SK-N-SH treated with all-trans-retinoic acid at 6 μM for 48 hours (cell line): ENCODE data around the gene MORN2.

Source experiments
- ATAC-seq: fragments of 200-7000 bp; cut with Tn5 transposase; 3 replicates; pipeline ENCODE4 v1.9.1; 2020; ENCODE audit warnings: mild to moderate bottlenecking, moderate library complexity
- CREB5 ChIP-seq: fragments of 250-450 bp; sonication (Bioruptor Pico); IDR thresholded peaks from 2 replicates; pipeline ENCODE4 v1.5.1; 2020; ENCODE audit warnings: low read depth, mild to moderate bottlenecking, moderate library complexity
- CSDC2 ChIP-seq: fragments of 250-450 bp; sonication (Bioruptor Pico); IDR thresholded peaks from 2 replicates; pipeline ENCODE4 v1.5.0; 2020; ENCODE audit warnings: mild to moderate bottlenecking, moderate library complexity
- CSRNP3 ChIP-seq: fragments of 250-450 bp; sonication (Bioruptor Pico); IDR thresholded peaks from 2 replicates; pipeline ENCODE4 v1.5.1; 2021; ENCODE audit warnings: mild to moderate bottlenecking, moderate library complexity
- ESRRG ChIP-seq: fragments of 250-450 bp; sonication (Bioruptor Pico); IDR thresholded peaks from 2 replicates; pipeline ENCODE4 v1.6.1; 2021; ENCODE audit warnings: mild to moderate bottlenecking
- GLIS3 ChIP-seq: fragments of 250-450 bp; sonication (Bioruptor Pico); IDR thresholded peaks from 2 replicates; pipeline ENCODE4 v1.5.0; 2020; ENCODE audit warnings: mild to moderate bottlenecking, moderate library complexity
- OSR1 ChIP-seq: fragments of 250-450 bp; sonication (Bioruptor Pico); IDR thresholded peaks from 2 replicates; pipeline ENCODE4 v1.8.0; 2022; ENCODE audit warnings: moderate library complexity, mild to moderate bottlenecking, inconsistent platforms
- PATZ1 ChIP-seq: fragments of 250-450 bp; sonication (Bioruptor Pico); IDR thresholded peaks from 2 replicates; pipeline ENCODE4 v1.8.0; 2020; ENCODE audit warnings: mild to moderate bottlenecking, moderate library complexity, borderline replicate concordance
- POU6F1 ChIP-seq: fragments of 250-450 bp; sonication (Bioruptor Pico); IDR thresholded peaks from 2 replicates; pipeline ENCODE4 v1.8.0; 2021; ENCODE audit warnings: low read depth, mild to moderate bottlenecking, moderate library complexity, borderline replicate concordance
- RARB ChIP-seq: fragments of 250-450 bp; sonication (Bioruptor Pico); IDR thresholded peaks from 2 replicates; pipeline ENCODE4 v1.8.0; 2021; ENCODE audit warnings: mild to moderate bottlenecking, moderate library complexity
- SNAI2 ChIP-seq: fragments of 250-450 bp; sonication (Bioruptor Pico); IDR thresholded peaks from 2 replicates; pipeline ENCODE4 v1.5.0; 2020; ENCODE audit warnings: mild to moderate bottlenecking, moderate library complexity
- TOX ChIP-seq: fragments of 250-450 bp; sonication (Bioruptor Pico); IDR thresholded peaks from 2 replicates; pipeline ENCODE4 v1.8.0; 2021; ENCODE audit warnings: mild to moderate bottlenecking, moderate library complexity, borderline replicate concordance
- TSHZ2 ChIP-seq: fragments of 250-450 bp; sonication (Bioruptor Pico); IDR thresholded peaks from 2 replicates; pipeline ENCODE4 v1.5.0; 2020; ENCODE audit warnings: mild to moderate bottlenecking, moderate library complexity
- ZC3H10 ChIP-seq: fragments of 250-450 bp; sonication (Bioruptor Pico); IDR thresholded peaks from 2 replicates; pipeline ENCODE4 v1.5.1; 2021; ENCODE audit warnings: mild to moderate bottlenecking, moderate library complexity
- ZFP3 ChIP-seq: fragments of 250-450 bp; sonication (Bioruptor Pico); IDR thresholded peaks from 2 replicates; pipeline ENCODE4 v1.5.0; 2020; ENCODE audit warnings: mild to moderate bottlenecking, moderate library complexity
- ZNF565 ChIP-seq: fragments of 450-650 bp; formaldehyde crosslinking; conservative IDR thresholded peaks from 2 replicates; pipeline ENCODE4 v1.5.0; 2020; ENCODE audit warnings: low read depth, mild to moderate bottlenecking, moderate library complexity
- ZNF70 ChIP-seq: fragments of 450-650 bp; formaldehyde crosslinking; IDR thresholded peaks from 2 replicates; pipeline ENCODE4 v1.5.0; 2020; ENCODE audit warnings: mild to moderate bottlenecking, moderate library complexity

Gene MORN2

GRCh38 chr2:38875576-38876367 is at the start of gene MORN2, which contains the start of gene DHX57:
Gene MORN2 (plus strand): TSS chr2:38875976.
Gene DHX57 (minus strand): TSS chr2:38875934. CDS start chr2:38868405, 7,529 bp downstream.
- no peak for TF ChIP-seq CREB5
- TF ChIP-seq TSHZ2 (CRISPR knock-in tag) = peak; percentile 54; the same call in 1 of the 2 replicates
- TF ChIP-seq ZFP3 (CRISPR knock-in tag) = peak; percentile 78; the same call in 1 of the 2 replicates
- ATAC-seq = peak; percentile 99

- TF ChIP-seq SNAI2 = 0 out of 2 replicates have a peak, but pooled peaks have one; percentile 24
- peak; percentile 17; the same call in 1 of the 2 replicates for TF ChIP-seq CSDC2 (CRISPR knock-in tag)
- TF ChIP-seq, all 23 proteins: peak for 2; not testable (repeated sequence) for 21
- ATAC-seq = peak; percentile 94
Observed at GRCh38 chr2:38827539-38828145, 48.1 kb upstream of the MORN2 start.

GRCh38 chr2:38828460-38828859 is 47.3 kb upstream of the MORN2 start:
- TF ChIP-seq CSRNP3 = no peak
- no peak for TF ChIP-seq GLIS3 (CRISPR knock-in tag)
- no peak for TF ChIP-seq CREB5
- TF ChIP-seq POU6F1 = no peak
- no peak for TF ChIP-seq ZFP3 (CRISPR knock-in tag)
- TF ChIP-seq ESRRG (CRISPR knock-in tag) = no peak
- no peak for TF ChIP-seq PATZ1
- TF ChIP-seq ZNF70 = no peak
- TF ChIP-seq, all 23 proteins: peak for 0
- no peak for ATAC-seq

GRCh38 chr2:38829971-38830370 is 45.8 kb upstream of the MORN2 start:
- no peak for ATAC-seq
- TF ChIP-seq RARB (CRISPR knock-in tag) (no peak), TOX (CRISPR knock-in tag) (no peak), ZNF565 (CRISPR knock-in tag) (no peak), ZC3H10 (CRISPR knock-in tag) (no peak), POU6F1 (no peak), OSR1 (no peak), SNAI2 (no peak), CREB5 (no peak), GLIS3 (CRISPR knock-in tag) (no peak), TSHZ2 (CRISPR knock-in tag) (no peak)
